HG02571 (cell line): ENCODE results near the gene MYO18A.

ENCODE experiments used
- ATAC-seq: cut with Tn5 transposase; IDR thresholded peaks from one replicate; pipeline ENCODE4 v1.9.1; 2021; ENCODE audit warnings: mild to moderate bottlenecking, moderate library complexity; ENCODE audit not compliant: unreplicated experiment

MYO18A gene

GRCh38 chr17:29060475-29060874, 119.7 kb downstream of the MYO18A start:
- no peak for ATAC-seq

DNA sequence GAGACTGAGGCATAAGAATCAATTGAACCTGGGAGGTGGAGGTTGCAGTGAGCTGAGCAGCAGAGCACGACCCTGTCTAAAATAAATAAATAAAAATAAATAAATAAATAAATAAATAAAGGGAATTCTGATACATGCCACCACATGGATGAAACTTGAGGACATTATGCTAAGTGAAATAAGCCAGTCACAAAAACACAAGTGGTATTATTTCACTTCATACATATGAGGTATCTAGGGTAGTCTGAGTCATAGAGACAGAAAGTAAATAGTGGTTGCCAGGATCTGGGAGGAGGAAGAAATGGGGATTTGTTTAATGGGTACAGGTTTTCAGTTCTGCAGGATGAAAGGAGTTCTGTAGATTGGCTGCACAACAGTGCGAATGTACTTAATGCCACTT, 120.9 kb downstream of the MYO18A start:
- no peak for ATAC-seq

- ATAC-seq, result no peak
Measured at GRCh38 chr17:29058391-29058790, 121.8 kb downstream of the MYO18A start.

DNA sequence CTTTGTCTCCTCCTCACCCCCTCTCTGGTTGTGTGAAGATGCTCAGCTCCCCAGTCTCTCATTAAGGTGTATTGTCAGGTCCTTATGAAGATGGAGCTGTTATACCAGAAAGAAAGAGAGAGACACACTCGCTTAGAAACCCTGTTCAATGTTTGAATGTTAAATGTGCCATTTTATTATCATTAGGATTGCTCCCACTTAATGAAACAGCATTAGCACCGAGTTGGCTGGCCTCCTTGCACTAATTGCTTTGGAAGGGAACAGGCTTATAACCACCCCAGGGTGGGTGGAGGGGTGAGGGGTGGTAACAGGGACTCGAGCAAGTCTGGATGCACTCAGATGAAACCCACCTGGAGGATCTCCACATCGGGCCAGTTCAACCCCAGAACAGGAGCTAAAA, 122.8 kb downstream of the MYO18A start:
- no peak for ATAC-seq

DNA sequence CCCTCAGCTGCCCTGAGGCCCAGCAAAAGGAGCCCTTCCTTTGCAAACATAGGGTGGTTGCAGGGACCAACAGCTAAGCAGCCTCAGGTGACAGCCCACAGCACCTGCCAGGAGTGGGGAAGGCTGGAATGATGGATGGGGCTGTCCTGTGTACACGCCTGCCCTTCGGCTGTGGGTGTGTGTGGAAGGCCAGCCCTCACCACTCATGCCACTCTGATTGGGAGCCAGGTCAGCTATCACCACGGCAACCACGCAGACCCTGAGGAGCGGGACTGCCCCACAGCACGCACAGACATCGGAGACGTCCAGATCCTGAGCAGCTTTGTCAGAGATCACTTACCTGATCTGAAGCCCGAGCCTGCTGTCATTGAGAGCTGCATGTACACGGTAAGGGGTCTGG, 125.4 kb downstream of the MYO18A start:
- ATAC-seq, result no peak

DNA sequence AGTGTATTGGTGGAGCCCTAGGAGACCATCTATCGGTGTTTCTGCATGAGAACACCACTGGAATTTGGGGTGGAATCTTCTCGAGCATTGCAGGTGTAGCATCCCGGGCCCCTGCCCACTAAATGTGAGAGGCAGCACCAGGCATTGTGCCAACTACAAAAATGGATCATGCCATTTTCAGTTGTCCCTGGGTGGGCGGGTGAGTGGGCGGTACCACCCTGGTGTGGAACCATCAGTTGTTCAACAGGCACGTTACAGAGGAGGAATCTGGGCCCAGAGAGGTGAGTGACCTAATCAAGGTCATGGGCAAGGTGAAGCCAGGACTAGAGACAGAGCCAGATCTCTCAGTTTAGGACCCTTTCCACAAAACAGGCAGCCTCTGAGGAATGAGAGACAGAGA, 128.5 kb downstream of the MYO18A start:
- ATAC-seq, result no peak

- no peak for ATAC-seq
Measured at GRCh38 chr17:29051194-29051593, 129.0 kb downstream of the MYO18A start.

DNA sequence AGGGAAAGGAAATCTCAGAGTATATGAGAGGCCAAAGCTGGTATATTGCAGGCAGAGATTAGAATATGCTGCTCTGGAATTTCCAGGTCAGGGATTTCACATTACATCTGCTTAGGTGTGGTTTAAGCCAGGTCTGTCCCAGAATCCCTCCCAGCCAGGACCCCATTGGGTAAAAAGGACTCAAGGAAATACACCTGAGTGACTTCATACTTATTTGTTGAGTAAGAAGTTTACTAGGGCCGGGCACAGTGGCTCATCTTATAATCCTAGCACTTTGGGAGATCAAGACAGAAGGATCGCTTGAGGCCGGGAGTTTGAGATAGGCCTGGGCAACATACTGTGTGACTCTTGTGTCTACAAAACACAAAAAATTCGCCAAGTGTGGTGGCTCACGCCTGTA, 130.0 kb downstream of the MYO18A start:
- no peak for ATAC-seq

DNA sequence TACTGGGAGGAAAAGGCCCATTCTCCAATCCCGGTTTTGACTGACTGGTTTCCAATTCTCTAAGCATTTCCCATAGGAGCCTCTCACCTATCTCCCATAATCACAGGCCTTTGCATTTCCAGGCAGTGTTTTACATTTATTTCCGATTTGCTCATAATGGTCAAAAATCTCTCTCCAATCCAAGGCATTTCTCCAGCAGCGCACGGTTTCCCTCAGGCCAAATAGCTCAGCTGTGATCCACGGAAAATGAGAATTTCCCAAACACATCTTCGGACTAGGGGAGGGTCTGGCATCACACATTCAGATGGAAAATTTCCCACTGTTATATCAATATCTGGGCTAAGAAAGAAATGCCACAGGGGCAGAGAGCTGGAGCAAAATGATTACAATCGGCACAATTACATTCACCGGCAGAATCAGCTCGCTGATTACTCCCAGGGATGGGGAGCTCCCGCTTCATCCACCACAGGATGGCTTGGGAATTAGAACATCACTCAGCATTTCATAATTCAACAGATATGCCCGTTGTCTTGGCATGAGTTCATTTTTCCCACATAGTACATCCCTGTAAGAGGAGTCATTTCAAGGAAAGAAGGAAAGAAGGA, 130.6 kb downstream of the MYO18A start:
- ATAC-seq, result no peak

DNA sequence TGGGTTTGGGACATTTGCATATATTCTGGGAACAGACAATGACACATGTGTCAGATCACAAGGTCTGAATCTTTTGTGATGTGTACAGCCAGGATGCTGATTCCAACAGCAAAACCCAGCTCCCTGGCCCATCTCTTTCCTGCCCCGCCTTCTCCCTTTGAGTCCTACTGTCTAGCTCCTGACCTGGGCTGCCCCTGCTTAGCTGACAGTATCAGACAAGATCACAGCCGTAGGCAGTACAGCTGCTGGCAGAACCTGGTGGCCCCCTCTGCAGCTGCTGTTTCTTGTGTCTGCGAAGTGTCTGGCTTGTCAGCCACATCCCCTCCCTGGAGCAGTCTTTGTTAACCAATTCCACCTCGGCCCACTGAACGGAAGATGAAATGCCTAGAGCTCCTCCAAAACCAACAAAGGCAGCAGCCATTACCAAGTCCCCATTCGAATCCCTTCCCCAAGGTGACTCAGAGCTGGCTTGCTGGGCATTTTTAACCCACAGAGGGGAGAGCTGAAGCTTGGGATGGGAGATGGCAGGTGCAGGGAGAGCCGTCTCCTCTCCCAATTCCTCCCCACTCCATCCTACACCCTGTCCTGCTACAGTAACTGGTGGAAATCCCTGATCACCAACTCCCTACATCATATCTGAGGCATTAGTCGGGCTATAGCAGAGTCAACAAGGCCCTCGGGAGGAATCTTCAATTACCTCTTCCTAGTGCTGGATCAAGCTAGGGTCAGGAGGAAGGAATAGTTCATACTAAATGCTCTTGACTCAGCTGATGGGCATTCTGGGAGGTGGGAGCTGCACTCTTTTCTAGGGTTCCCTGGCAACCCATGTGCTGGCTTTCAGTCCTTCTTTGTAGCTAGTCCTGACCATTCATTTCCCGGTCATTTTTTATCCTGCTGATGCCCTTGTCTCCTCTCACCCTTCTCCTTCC, 131.5 kb downstream of the MYO18A start:
- no peak for ATAC-seq

- no peak for ATAC-seq
Measured at GRCh38 chr17:29046473-29046839, 133.7 kb downstream of the MYO18A start.

- ATAC-seq, result no peak
Measured at GRCh38 chr17:29045734-29046472, 134.3 kb downstream of the MYO18A start.

- no peak for ATAC-seq
Measured at GRCh38 chr17:29045026-29045425, 135.2 kb downstream of the MYO18A start.

DNA sequence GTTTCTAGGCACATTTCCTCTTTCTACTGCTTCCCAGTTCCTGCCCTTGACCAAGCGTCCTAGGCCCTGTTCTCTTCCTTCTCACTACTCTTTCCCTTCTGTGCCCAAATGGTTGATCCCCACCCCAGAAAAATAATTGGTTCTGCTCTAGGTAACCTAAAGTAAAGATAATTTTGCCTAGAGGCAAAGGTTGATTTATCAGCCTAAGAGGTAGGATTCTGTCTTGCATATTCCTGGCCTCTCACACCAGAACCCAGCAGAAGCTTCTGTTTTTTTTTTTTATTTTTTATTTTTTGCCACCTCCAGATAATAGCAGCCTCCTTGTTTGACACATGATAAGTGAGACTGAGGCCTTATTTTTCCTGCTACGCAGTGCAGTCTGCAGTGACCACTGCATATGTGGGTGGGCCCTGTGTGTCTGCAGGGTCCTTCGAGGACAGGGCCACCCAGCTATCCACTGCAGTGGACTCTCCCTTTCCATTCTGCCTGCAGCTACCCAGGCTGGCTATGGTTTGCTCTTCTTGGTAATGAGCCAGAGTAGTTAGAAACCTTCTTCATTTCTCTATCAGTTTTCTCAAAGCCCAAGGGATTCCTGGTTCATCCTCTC, 136.6 kb downstream of the MYO18A start:
- ATAC-seq, result no peak

- ATAC-seq, result no peak
Measured at GRCh38 chr17:29042679-29043538, 137.3 kb downstream of the MYO18A start, which contains the start of gene PIPOX. Gene PIPOX (plus strand): TSS chr17:29043141. CDS start chr17:29043226, 85 bp downstream.

DNA sequence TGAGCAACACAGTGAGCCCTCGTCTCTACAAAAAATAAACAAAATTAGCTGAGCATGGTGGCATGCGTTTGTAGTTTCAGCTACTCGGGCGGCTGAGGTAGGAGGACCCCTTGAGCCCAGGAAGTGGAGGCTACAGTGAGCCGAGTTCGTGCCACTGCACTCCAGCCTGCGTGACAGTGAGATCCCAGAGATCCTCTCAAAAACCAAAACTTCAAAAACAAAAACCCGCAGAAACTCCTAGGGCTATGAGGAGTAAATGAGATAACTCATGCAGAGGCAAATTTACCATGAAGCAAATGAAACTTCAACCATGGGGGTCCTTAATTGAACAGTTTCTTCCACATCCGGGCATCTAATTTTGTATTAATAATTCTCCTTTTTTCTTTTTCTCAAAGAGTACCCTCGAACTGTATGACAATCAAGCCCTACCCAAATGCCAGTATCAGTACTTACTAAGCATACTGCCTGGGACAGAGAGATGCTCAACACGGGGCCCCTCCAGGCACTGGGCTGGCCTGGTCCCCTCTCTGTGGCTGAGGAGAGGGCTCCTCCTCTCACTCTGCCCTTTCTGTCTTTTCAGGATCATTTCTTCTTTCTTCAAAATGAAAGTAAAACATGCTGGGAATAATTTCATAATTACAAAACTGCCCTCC, 138.0 kb downstream of the MYO18A start:
- ATAC-seq, result no peak

- ATAC-seq, result no peak
Measured at GRCh38 chr17:29041571-29041970, 138.6 kb downstream of the MYO18A start.

DNA sequence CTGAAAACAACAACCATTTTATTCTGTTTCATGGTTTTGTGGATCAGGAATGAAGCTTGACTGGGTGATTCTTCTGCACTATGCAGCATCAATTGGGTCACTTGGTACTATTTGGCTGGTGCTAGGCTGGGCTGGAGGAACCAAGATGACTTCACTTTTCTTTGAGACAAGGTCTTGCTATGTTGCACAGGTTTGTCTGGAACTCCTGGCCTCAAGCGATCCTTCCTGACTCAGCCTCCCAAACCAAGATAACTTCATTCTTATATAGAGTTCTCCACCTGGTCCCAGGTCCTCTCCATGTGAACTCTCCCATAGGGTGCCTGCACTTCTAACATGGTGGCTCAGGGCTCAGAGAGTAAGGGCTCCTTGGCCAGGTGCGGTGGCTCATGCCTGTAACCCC, 139.1 kb downstream of the MYO18A start:
- no peak for ATAC-seq

DNA sequence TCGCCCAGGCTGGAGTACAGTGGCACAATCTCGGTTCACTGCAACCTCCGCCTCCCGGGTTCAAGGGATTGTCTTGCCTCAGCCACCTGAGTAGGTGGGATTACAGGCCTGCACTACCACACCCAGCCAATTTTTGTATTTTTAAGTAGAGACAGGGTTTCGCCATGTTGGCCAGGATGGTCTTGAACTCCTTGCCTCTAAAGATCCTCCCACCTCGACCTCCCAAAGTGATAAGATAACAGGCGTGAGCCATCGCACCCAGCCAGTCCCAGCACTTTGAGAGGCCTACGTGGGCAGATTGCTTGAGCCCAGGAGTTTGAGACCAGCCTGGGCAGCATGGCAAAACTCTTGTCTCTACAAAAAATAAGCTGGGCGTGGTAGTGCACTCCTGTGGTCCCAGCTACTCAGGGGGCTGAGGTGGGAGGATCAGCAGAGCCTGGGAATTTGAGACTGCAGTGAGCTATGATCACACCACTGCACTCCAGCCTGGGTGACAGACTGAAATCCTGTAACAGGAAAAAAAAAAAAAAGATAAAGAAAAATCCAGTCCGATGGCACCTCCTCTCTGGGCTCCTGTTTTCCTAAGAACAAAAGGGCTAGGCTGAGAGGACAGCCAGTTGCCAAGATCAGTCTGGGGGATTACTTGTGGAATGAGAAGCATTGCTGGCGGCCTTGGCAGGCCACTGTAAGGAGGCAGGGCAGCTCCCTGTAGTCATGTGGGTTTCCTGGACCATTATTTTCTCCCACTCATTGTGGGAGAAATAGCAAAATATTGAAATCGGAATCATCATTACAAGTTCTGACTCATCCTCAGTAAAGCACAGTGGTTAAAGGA, 140.2 kb downstream of the MYO18A start:
- no peak for ATAC-seq
